ENCODE results near the gene RAC3. TPM values are rescaled to one million over a fixed set of nuclear protein-coding genes. Genes with fewer than 3 reads are reported as not detected.

The RAC3 gene
- total and polyA plus RNA-seq, 2 of the 8 experiments (the other 6 are each of a cell fraction or from before 2014, with no cell fraction given): 177 to 299 TPM

GRCh38 chr17:82012640-82013295, 18.7 kb upstream of the RAC3 start:
- no peak overlapping the region for H3K27ac ChIP-seq (ENCODE audit: low read depth, low read length)
- WGBS, 2 experiments (ENCODE audit: extremely low coverage in 1 of 2, insufficient coverage in 1 of 2, insufficient read length in 1 of 2, insufficient replicate concordance in 2 of 2, low coverage in 1 of 2, low lambda C conversion rate in 2 of 2, missing lambda C conversion rate in 1 of 2): 94% methylated on average over 12 of the region's 19 CpGs; no CpG with 5 or more reads in 1 of the 2 experiments
- no peak overlapping the region for H3K4ac ChIP-seq (replicated peaks; ENCODE audit: insufficient read length, low read depth, low read length)
- no peak overlapping the region for H2AFZ ChIP-seq (ENCODE audit: low read length)
- no peaks in the 10 kb centered on the region; a peak in 2 of 8 replicates for H3K36me3 ChIP-seq (ENCODE audit: control insufficient read depth in 2 of 4, insufficient read depth in 4 of 4, low read length in 3 of 4)
- no peak overlapping the region for H4K8ac ChIP-seq (ENCODE audit: extremely low read depth, insufficient read depth, low read length)
- no peak overlapping the region for H3K56ac ChIP-seq (replicated peaks; ENCODE audit: insufficient read length, low read depth, low read length)
- H3K4me3 ChIP-seq (ENCODE audit: extremely low read depth in 1 of 4, insufficient read depth in 2 of 4, low read depth in 3 of 4, low read length in 4 of 4): no peak overlapping the region
- H4K91ac ChIP-seq (replicated peaks; ENCODE audit: insufficient read length, low read length): no peak overlapping the region
- peaks cover 3 to 7% of the 10 kb centered on the region in 2 experiments for H4K20me1 ChIP-seq (replicated peaks in 1 of 2; ENCODE audit: control insufficient read depth in 1 of 2, insufficient read depth in 2 of 2, low read length in 2 of 2)
- no peaks in the 10 kb centered on the region for H3K79me2 ChIP-seq (ENCODE audit: control insufficient read depth in 1 of 2, insufficient read depth in 2 of 2, low read length in 2 of 2)
- H3K9ac ChIP-seq (replicated peaks in 1 of 4; ENCODE audit: extremely low read depth in 1 of 4, low read depth in 3 of 4, low read length in 3 of 4): no peak overlapping the region
- no peak overlapping the region for H4K5ac ChIP-seq (ENCODE audit: insufficient read length, low read depth, low read length)
- H2BK5ac ChIP-seq (ENCODE audit: low read depth, low read length): no peak overlapping the region
- CTCF ChIA-PET (ENCODE audit: partially characterized antibody): interaction anchor here (0.9 to 1.8 kb wide), 5 partner anchors 8 to 53 kb away, joined by 3 to 7 read pairs (median 5); no protein-coding TSS in a partner anchor
- DNase-seq (ENCODE audit: low read depth in 1 of 2, low spot score in 2 of 2) (no peak), FAIRE-seq (no peak)
- H3K9me3 ChIP-seq (ENCODE audit: insufficient read depth in 2 of 2, low read depth in 1 of 2, low read length in 1 of 2): no peaks in the 10 kb centered on the region
- no peak overlapping the region for H3K18ac ChIP-seq (ENCODE audit: extremely low read depth, low read length)
- no peak overlapping the region for H3K4me2 ChIP-seq (ENCODE audit: insufficient read depth in 1 of 2, low read depth in 2 of 2, low read length in 2 of 2)
- H3K4me1 ChIP-seq (replicated peaks in 1 of 4; ENCODE audit: control insufficient read depth in 3 of 4, insufficient read depth in 4 of 4, low read length in 3 of 4): peaks cover 0 to 1% (median 0%) of the 10 kb centered on the region in 4 experiments; a peak in 1 of 7 replicates
- POLR2A ChIA-PET (ENCODE audit: partially characterized antibody): interaction anchor here (0.8 to 1.7 kb wide), 5 partner anchors 8 to 308 kb away, joined by 3 to 4 read pairs (median 3); partner anchors contain the start of gene CENPX
- H2BK12ac ChIP-seq (ENCODE audit: low read depth, low read length): no peak overlapping the region
- H3K27me3 ChIP-seq (replicated peaks in 1 of 4; ENCODE audit: control insufficient read depth in 3 of 4, extremely low read depth in 1 of 4, insufficient read depth in 3 of 4, low read length in 3 of 4): no peaks in the 10 kb centered on the region
- H2AK5ac ChIP-seq (ENCODE audit: low read depth, low read length): no peak overlapping the region
- H2BK120ac ChIP-seq (replicated peaks; ENCODE audit: low read depth, low read length): no peak overlapping the region
- no peak overlapping the region for H3K23ac ChIP-seq (ENCODE audit: insufficient read length)
- H2BK20ac ChIP-seq (ENCODE audit: low read length): no peak overlapping the region
- no peak overlapping the region for H2BK15ac ChIP-seq (ENCODE audit: low read length)
- H3K14ac ChIP-seq (ENCODE audit: insufficient read length): no peak overlapping the region
- H3K79me1 ChIP-seq (ENCODE audit: low read depth, low read length): no peaks in the 10 kb centered on the region; the same call in 1 of the 2 replicates
- no peaks in the 10 kb centered on the region for H3K23me2 ChIP-seq (ENCODE audit: low read depth, low read length)
- TF ChIP-seq JUN (IDR thresholded peaks at IDR 0.05; ENCODE audit: low read depth, low read length) (no peak), HDAC6 (IDR thresholded peaks at IDR 0.05; ENCODE audit: low read depth, low read length) (no peak), SRF (IDR thresholded peaks at IDR 0.05; ENCODE audit: low read depth, low read length) (no peak), NRF1 (IDR thresholded peaks at IDR 0.05; ENCODE audit: low read depth, low read length) (no peak), CBX8 (IDR thresholded peaks at IDR 0.05; ENCODE audit: borderline replicate concordance, low read depth, low read length) (no peak), ZNF274 (IDR thresholded peaks at IDR 0.05; ENCODE audit: borderline replicate concordance, extremely low read depth, low read length) (no peak), CHD1 (IDR thresholded peaks at IDR 0.05; ENCODE audit: low read depth, low read length) (no peak), SP4 (IDR thresholded peaks at IDR 0.05; ENCODE audit: low read length) (no peak), PHF8 (conservative IDR thresholded peaks at IDR 0.05; ENCODE audit: low read depth, low read length) (no peak), RXRA (IDR thresholded peaks at IDR 0.05; ENCODE audit: insufficient read depth, low read depth, low read length) (no peak)

Measured in H1 (cell line).